Measurements from ENCODE around the gene DHX15.

Gene DHX15

DNA sequence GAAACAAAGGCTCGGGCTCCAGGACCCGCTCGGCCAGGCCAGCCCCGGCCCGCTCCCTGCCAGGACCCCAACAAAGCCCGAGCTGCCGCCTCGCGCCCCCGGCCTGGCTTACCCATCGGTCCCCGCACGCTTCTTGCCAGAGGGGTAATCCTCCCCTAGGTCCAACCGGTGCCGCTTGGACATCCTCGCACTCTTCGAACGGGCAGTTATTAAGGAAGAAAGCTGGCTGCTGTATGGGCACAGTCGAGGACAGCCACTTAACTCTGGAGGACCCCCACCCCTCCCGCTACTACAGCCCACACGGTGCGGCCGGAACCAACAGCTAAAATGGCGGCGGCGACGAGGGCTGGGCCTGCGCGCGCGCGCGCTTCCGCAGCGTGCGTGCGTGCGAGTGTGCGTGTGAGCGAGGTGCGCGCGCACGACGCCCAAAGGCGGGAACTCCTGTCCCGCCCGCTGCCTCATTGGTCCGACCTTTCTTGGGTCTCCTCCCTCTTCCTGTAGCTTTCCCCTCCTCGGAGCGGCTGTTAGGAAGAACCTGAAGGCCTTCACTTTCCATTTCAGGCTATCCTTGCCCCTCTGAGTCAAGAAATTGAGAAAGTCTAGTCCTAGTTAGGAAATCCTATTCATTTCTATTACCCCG is at the start of gene DHX15:
TSS of gene DHX15 (minus strand) at position 344 of the 640 bp plus-strand sequence. CDS start at position 183, 161 bp downstream.
- DNase-seq (ENCODE audit: low read depth), result peak; percentile 92

DNA sequence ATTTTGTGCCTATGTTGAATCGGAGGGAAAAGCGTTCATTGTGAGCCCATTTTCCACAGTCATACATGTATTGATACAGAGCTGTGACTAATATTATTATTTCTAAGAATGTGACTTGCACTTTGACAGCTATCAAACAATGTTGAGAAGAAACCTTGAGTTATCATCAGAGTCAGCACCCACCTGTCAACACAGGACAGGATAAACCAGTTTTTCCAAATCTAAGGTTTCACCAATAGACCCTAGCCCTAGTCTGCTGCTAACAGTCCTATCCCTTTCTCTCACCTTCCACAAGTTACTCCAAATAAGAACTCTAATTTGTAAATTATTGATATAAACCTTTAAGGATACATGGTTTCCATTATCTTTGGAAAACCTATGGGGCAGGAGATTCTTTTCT is 47.7 kb upstream of the DHX15 start:
- no peak for DNase-seq (ENCODE audit: low read depth)

DNA sequence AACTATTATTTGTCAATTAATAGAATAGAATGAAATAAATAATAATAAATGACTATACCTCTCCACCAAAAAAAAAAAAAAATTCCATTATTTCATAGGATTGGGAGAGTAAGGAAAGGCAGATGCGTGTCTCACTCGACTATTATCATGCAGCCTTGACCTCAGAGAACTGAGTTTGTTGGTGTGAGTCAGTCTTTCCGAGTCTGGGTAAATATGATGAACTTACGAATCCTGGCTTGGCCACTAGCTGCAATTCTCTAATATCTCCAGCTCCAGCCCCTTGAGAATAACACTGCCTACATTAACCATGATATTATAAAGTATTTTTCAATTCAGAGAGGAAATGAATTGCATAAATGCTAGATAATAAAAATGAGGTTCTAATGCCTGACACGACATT is 46.6 kb upstream of the DHX15 start:
- DNase-seq (ENCODE audit: low read depth), result no peak

DNA sequence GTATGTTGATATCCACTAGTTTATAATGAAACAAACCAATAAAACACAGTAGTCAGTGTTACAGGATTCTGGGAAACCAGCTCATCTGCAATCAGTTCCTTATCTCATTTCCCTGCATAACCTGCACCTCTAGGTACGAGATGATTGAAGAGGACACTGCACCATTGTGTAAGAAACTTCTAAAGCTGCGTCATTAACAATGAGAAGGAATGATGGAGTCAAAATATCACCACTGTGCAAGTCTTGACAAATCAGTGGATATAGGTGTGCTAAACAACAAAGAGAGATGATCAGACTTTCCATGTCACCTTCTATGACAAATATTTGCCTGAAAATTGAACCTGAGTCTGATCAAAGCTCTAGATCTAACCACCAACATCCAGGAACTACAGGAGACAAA is 40.7 kb upstream of the DHX15 start:
- no peak for DNase-seq (ENCODE audit: low read depth)

DNA sequence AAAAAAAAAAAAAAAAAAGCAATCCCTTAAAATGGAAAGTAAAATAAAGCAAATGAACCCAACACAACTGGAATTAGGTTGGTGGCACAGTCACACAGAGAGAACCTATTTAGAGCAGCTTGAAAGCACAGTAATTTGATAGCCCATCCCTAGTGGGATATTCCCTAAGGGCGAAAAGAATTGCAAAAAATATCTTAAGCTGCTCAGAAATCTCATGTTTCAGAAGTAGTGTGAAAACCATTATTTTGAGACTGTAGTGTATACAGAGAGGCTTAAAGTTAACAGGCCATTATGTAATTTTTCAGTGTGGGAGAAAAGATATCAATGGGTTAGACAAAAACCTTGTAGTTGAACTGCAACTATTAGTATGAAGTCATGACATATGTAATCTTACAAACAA is 40.0 kb upstream of the DHX15 start:
- DNase-seq (ENCODE audit: low read depth), result no peak

DNA sequence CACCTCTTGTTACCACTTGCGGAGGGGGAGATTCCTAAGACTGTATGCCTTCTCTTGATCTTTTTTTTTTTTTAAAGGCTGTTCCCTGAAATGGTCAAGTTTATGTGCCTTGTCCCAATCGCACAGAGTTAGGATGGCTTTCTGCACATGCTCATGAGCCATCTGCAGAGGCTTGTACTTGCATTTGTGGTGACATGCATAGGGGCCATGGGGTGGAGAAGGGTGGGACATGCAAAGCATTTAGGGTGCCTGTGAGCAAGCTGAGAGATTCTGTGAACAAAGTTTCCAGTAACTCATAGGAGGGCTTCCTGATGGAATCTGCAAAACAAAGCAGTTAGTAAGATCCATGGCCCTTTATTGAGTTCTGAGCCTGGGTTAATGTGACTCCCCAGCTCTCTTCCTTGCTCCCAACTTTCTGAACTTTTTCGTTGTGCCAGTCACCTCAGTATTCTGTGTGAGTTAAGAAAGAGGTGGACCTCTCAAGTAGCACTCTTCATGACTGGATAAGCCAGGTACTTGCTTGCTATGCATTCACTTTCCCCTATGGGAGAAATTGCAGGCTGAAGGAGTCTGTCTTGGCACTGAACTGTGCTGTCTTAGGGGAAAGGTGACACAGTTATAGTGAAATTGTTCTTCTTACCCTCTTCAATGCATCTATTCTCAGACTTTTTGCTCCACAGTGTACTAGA is 37.9 kb upstream of the DHX15 start:
- no peak for DNase-seq (ENCODE audit: low read depth)

DNA sequence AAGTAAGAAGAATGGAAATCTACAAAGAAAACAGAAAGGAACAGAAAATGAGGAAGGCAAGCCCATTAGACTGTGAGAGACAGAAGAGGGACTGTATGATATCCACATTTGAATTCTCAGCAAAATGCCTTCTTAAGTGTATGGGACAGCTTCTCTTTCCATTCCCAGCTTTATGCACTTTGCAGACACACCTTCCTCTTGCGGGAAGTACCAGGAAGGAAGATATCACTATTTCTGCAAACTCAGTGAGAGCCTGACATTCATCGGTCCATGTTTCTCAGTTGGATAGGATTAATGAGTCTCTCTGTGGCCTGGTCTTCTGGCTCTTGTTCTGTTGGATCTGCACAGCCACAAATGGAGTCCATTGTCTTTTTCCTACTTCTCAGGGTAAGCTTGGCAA is 31.6 kb upstream of the DHX15 start:
- DNase-seq (ENCODE audit: low read depth), result no peak

DNA sequence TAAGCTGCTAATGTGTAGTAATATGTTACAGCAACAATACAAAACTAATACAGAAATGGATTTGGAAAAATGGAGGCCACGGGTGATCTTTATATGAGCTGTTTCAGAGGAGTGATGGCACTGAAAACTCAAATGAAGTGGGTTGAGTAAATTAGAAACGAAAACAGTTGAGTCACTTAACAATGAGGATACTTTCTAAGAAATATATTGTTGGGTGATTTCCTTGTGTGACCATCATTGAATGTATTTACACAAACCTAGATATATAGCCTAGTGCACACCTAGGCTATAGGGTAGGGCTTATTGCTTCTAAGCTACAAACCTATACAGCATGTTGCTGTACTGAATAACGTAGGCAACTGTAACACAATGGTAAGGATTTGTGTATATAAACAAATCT is 30.5 kb upstream of the DHX15 start:
- DNase-seq (ENCODE audit: low read depth), result no peak

DNA sequence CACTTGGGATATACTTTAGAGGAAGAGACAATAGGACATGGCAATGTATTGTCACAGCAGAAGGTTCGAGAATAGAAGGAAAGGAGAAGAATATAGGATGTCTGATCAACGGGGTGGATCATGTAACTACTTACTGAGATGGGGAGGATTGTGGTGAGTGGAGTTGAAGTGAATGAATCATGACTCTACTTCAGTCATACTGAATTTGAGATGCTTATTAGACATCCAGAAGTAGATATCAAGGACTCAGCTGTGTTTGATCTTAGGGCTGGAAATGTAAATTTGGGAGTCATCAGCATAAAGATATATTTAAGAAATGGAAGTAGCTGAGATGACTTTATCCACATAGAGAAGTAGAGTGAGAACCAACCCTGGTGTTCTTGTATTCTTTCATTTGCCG is 29.1 kb upstream of the DHX15 start:
- no peak for DNase-seq (ENCODE audit: low read depth)

DNA sequence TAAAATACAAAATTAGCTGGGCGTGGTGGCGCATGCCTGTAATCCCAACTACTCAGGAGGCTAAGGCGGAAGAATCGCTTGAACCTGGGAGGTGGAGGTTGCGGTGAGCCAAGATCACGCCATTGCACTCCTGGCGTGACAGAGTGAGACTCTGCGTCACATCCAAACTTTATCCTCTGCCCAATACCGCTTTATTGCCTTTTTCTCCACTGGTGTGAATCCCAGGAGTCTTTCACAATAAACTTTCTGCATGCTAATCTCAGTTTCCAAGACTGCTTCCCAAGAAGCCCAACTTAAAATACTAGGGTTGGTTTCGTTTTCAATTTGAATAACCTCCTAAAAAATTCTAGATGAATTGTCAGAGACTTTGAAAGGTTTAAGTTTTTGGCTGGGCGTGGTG is 27.2 kb upstream of the DHX15 start:
- no peak for DNase-seq (ENCODE audit: low read depth)

DNA sequence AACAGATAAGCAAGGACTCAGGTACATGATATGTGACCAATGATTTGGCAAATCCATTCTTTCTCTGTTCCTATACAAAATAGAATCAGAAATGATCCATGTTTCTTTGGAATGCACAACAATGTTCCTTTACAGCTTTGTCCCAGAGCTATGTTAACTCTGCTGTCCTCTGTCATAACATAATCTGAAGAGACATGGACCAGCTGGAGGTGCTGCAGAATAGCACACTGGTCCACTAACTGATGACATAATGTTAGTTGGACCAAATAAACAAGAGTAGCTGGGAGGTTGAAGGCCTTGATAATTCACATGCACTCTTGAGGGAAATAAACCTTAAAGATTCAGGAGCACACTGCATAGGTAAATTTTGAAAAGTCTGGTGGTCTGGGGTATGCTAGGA is 23.0 kb upstream of the DHX15 start:
- DNase-seq (ENCODE audit: low read depth), result no peak

DNA sequence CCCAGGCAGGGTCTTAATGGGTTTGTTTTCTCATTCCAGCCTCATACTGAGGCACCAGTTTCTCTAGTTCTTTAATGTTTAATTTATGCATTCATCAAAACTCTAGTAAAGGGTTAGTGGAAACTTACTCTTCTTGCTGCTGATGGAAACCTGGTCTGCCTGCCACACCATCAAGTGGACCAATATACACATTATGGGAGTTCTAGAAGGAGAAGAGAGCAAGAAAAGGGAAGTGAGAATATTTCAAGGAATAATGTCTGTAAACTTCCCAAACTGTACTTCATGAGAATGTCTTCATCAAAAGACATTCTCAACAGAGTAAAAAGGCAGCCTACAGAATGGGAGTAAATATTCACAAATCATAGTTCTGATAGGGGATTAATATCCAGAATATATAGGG is 20.9 kb upstream of the DHX15 start:
- no peak for DNase-seq (ENCODE audit: low read depth)

DNA sequence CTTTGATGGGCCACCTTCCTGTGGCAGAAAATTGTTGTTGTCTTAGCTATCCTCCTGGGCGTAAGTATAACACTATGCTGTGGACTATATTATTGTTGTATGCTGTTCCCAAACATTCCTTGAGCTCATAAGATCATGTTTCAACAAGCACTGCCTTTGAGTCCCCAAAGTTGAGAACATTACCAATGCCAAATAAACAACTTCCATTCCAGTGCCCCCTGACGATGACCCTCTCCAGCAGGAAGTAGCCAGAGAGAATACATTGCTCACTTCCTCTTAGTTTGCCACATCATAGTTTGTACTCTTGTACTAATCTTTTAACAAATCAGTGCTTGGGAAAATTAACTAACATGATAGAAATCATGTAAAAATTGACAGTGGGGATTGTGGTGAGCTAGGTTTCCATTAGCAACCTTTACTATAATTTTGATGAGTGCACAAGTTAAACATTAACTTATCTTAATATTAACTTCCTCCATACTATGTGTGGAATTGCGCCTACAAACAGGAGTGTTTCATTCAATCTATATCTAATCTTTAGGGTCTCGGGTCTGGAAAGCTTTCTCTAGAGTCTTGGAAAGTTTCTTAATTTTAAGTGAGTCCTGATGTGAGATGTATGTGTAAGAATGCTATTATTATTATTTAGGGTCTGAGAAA is 20.3 kb upstream of the DHX15 start:
- DNase-seq (ENCODE audit: low read depth), result no peak

DNA sequence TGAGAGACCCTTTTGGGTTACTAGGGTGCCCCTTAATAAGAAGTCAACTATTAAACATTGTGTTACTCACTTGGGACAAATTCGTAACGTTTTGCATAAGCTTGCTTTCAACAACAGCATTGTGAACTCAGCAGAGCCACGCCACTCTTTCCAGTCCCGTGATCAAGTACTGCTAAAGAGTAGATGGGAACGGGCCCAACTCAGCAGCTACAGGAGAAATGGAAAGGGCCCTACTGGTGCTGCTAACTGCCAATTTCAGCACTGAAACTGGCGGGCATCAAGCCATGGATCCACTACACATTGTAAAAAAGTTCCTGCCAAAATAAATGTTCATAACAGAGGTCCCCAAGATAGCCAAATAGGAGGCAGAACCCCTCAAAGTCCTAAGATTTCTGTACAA is 19.0 kb upstream of the DHX15 start:
- DNase-seq (ENCODE audit: low read depth), result no peak

DNA sequence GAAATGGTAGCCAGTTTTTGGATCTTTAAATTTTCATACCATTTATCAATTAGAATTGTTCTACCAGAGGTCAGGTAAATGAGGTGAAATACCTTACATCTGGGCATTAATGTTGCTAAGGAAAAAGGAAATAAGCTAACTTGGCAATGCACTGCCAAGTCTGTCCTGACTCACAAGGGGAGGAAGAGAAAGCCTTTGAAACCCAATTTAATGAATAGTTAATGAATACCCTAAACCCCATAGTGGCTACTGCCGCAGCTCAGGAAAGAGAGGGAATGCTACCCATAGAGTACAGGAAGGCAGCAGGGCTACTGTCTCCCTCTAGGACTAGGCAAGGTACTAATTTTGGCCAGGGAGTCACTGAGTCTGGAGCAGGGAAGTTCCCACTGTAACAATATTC is 16.8 kb upstream of the DHX15 start:
- no peak for DNase-seq (ENCODE audit: low read depth)

DNA sequence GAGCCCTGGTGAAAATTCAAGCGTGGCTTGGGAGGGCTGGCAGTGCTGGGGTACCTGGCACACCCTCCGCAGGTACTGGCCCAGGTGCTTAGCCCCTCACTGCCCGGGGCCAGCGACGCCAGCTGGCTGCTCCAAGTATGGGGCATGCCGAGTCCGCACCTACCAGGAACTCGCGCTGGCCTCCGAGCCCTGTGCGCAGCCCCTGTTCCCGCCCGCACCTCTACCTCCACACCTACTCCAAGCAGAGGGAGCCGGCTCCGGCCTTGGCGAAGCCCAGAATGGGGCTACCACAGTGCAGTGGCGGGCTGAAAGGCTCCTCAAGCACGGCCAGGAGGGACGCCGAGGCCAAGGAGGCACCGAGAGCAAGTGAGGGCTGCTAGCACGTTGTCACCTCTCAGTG is 14.9 kb upstream of the DHX15 start:
- DNase-seq (ENCODE audit: low read depth), result no peak

DNA sequence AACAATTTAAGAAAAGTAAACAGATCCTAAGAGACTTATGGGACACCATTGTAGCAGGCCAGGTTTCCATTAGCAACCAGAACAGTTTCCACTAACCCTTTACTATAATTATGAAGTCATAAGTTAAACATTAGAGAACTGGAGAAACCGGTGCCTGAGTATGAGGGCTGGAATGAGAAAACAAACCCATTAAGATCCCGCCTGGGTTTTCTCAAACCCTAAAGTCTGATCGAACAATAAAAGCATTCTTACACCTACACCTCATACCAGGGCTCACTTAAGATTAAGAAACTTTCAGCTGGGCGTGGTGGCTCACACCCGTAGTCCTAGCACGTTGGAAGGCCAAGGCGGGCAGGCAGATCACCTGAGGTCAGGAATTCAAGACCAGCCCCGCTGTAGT is 13.7 kb upstream of the DHX15 start:
- DNase-seq (ENCODE audit: low read depth), result no peak

DNA sequence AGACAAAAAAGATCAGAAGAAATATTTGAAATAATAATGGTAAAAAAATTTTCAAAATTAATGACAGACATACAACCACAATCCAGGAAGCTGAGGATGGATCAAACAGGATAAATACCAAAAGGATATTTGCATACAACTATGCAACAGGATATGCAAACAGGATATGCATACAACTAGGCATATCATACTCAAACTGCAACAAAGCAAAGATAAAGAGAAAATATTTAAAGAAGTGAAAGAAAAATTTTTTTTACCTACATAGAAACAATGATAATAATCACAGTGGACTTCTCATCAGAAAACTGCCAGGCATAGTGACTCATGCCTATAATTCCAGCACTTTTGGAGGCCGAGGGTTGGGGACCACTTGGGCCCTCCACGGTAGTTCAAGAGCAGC is 11.3 kb upstream of the DHX15 start:
- DNase-seq (ENCODE audit: low read depth), result no peak

DNA sequence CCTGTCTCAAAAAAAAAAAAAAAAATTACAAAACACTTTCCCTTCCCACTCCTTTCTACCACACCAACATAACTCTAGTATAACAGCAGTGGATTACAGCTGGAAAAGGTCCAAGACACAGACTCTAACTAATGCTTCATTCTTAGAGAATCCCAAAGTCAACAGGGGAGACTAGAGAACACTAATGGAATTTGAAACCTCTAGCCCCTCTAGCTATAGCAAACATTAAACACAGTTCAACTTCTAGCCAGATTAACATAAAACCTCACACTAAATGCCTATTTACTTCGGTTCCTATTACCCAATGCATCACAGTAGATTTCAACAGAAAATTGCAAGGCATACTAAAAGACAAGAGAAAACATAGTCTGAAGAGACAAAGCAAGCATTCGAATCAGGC is 10.5 kb upstream of the DHX15 start:
- DNase-seq (ENCODE audit: low read depth), result no peak

DNA sequence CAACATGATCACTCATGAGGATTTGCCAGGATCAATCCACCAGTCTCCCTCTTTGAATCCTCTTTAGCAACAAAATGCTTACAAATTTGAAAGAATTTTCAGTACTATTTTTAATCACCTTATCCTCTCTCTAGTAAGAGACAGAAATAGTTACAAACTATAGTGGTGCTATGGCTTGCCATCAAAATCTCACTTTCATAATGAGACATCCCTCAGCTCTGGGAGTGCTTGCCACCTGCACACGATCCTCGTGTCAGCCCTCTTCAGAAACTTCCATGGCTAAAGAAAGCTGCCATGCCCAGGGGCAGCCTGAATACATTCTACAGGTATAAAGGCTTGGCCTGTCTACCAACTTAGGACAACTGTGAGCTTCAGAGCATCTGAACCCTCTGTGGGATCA is 5.1 kb upstream of the DHX15 start:
- DNase-seq (ENCODE audit: low read depth), result no peak

DNA sequence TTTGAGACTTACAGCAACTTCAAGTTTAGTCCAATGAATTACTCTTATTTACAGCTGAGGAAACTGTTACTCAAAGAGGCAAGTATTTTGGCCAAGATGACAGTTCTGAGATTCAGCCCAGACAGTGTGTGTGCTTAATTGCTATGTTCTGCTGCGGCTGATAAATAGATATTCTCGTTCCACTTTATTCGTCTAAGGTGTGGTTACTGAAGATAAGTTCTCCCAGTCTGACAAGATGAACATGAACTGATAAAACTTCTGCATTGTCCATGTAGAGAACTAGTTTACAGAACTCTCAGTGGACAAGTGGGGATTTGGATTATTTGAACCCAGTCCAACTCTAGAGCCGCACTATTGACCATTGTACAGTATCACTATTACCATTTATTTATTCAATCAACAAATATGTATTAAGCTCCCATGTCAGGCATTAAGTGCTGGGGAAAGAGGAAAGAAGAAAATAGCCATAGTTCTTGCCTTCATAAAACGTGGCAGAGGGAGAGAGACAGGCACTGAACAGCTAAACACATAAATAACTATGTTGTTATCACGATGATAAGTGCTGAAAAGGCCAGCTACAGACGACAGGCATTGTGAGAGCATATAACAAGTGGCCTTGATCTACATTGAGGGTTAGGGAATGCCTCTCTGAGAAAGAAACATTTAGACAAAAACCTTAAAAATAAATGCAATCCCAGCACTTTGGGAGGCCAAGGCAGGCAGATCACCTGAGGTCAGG is 4.0 kb upstream of the DHX15 start:
- DNase-seq (ENCODE audit: low read depth), result no peak

DNA sequence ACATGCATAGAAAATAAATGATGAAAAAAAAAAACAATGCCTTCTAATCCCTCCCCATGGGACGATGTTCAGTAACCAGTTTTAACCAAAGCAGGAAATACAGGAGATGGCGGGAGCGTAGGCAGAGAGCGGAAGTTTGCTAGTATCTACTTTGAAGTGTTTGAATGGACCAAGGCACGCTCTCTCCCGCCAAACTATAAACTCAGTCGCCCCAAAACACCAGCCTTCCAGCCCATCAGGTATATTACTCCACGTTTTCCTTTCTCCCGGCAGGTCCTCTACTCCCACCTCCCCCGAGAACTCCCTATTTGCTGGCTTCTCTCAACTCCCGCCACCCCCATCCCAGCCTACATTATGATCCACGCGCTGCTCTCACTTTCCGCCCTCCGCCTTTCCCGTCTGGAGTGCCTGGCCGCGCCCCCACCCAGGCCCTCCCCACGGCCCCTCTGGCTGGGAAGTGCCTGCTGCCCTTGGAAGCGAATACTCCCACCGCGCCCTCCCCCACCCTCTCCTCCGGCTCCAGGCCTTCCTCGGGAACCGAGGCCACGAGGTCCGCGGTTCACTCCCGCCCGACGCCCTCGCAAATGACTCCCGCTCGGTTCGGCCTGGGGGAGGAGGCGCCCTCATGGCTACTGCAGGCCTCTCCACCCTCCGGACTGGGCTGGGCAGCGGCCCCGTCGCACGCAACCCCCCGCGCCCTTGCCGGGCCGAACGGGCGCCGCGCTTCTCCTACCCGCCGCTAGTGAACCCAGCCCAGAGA is 723 bp downstream of the DHX15 start:
- peak; percentile 24 for DNase-seq (ENCODE audit: low read depth)

Data from stimulated activated CD4-positive, alpha-beta T cell treated with anti-CD3 and anti-CD28 coated beads, Interleukin-2, amount 100 ng/mL, for 4 hours (primary cell).